B cell (primary cell): ENCODE data around the gene POU2AF2. TPM values are rescaled to one million over a fixed set of nuclear protein-coding genes. Genes with fewer than 3 reads are reported as not detected.

Source experiments
- ATAC-seq: fragments of 200-7000 bp; cut with Tn5 transposase; one replicate; pipeline ENCODE4 v1.10.0; 2021; ENCODE audit warnings: low read depth, mild to moderate bottlenecking, moderate number of reproducible peaks, moderate library complexity
- CTCF ChIA-PET: fragments of 350-600 bp; sonication (Branson Sonifier 250); formaldehyde crosslinking; loops from one replicate; lab custom pipeline; 2021; ENCODE audit warnings: antibody characterized with exemption, inconsistent platforms; lab: Charles Lee
- POLR2A ChIA-PET: fragments of 350-600 bp; sonication (Branson Sonifier 250); formaldehyde crosslinking; loops from one replicate; lab custom pipeline; 2021; ENCODE audit warnings: antibody characterized with exemption; lab: Charles Lee
- DNase-seq: peaks from one replicate; pipeline ENCODE4 v3.0.0; 2013
- H2AFZ ChIP-seq: 2 replicates; pipeline ENCODE4 v1.6.1; 2012; ENCODE audit warnings: mild to moderate bottlenecking, low read depth, low read length; ENCODE audit not compliant: insufficient read depth, poor library complexity, severe bottlenecking
- H3K27ac ChIP-seq, 2 donors: 1 replicate in 1 of 2; 2 replicates in 1 of 2; pipeline ENCODE4 v1.5.1; 2012 to 2013; ENCODE audit warnings: low read length in 2 of 2, mild to moderate bottlenecking in 2 of 2, moderate library complexity in 1 of 2
- H3K27me3 ChIP-seq, 4 experiments: fragments of 200-600 bp in 1 of 4; sonication (generic) in 1 of 4; replicated peaks in 1 of 4; 1 replicate in 2 of 4; 2 replicates in 2 of 4; pipeline versions ENCODE4 v1.6.1 to v1.7.0; 2013 to 2016; ENCODE audit warnings: low read length in 3 of 4, mild to moderate bottlenecking in 2 of 4, mixed read lengths in 1 of 4, moderate library complexity in 1 of 4; ENCODE audit not compliant: insufficient read depth in 4 of 4, control insufficient read depth in 3 of 4; ENCODE audit errors: control extremely low read depth in 1 of 4
- H3K36me3 ChIP-seq, 2 experiments: replicated peaks in 1 of 2; 1 replicate in 1 of 2; 2 replicates in 1 of 2; pipeline versions ENCODE4 v1.6.1 to v1.7.1; 2013; ENCODE audit warnings: low read length in 1 of 2; ENCODE audit not compliant: insufficient read depth in 2 of 2, control insufficient read depth in 1 of 2; ENCODE audit errors: control extremely low read depth in 1 of 2, extremely low read depth in 1 of 2
- H3K4me1 ChIP-seq, 2 donors: fragments of 200-600 bp in 1 of 2; sonication (generic) in 1 of 2; 1 replicate in 1 of 2; 2 replicates in 1 of 2; pipeline versions ENCODE4 v1.5.1 to v1.6.1; 2013 to 2017; ENCODE audit warnings: low read length in 2 of 2; ENCODE audit not compliant: control insufficient read depth in 2 of 2, insufficient read depth in 2 of 2
- H3K4me2 ChIP-seq: replicated peaks from 2 replicates; pipeline ENCODE3; 2012; ENCODE audit warnings: mild to moderate bottlenecking, low read depth, low read length; ENCODE audit not compliant: poor library complexity, severe bottlenecking
- H3K4me3 ChIP-seq, 5 experiments: fragments of 200-600 bp in 1 of 5; sonication (generic) in 1 of 5; 1 replicate in 3 of 5; 2 replicates in 2 of 5; pipeline versions ENCODE4 v1.5.1 to v1.7.0; 2011 to 2016; ENCODE audit warnings: low read length in 4 of 5, mild to moderate bottlenecking in 4 of 5, low read depth in 2 of 5, control low read depth in 1 of 5, moderate library complexity in 1 of 5; ENCODE audit not compliant: insufficient read depth in 1 of 5; ENCODE audit errors: control extremely low read depth in 1 of 5, extremely low read depth in 1 of 5
- H3K79me2 ChIP-seq: fragments of 200-600 bp; sonication (generic); one replicate; pipeline ENCODE4 v1.6.0; 2016; ENCODE audit warnings: low read length; ENCODE audit not compliant: control insufficient read depth, insufficient read depth
- H3K9ac ChIP-seq: fragments of 200-600 bp; sonication (generic); 2 replicates; pipeline ENCODE4 v1.6.1; 2017; ENCODE audit warnings: mild to moderate bottlenecking, low read length, moderate library complexity
- H3K9me3 ChIP-seq, 3 donors: one replicate each; pipeline versions ENCODE4 v1.6.1 to v1.7.1; 2013; ENCODE audit warnings: low read length in 2 of 3; ENCODE audit not compliant: control insufficient read depth in 2 of 3, insufficient read depth in 1 of 3; ENCODE audit errors: control extremely low read depth in 1 of 3
- H4K20me1 ChIP-seq: 2 replicates; pipeline ENCODE4 v1.6.0; 2012; ENCODE audit warnings: mild to moderate bottlenecking, low read length; ENCODE audit not compliant: insufficient read depth, control insufficient read depth, poor library complexity, severe bottlenecking
- H3K27ac Mint-ChIP-seq: one replicate; pipeline ENCODE4 v1.8.0; 2021; ENCODE audit warnings: mixed read lengths
- H3K27me3 Mint-ChIP-seq: one replicate; pipeline ENCODE4 v1.8.0; 2021; ENCODE audit warnings: mixed read lengths
- H3K4me1 Mint-ChIP-seq: one replicate; pipeline ENCODE4 v1.8.0; 2021; ENCODE audit warnings: mixed read lengths
- H3K4me3 Mint-ChIP-seq: one replicate; pipeline ENCODE4 v1.8.0; 2021; ENCODE audit warnings: mixed read lengths
- H3K9me3 Mint-ChIP-seq: one replicate; pipeline ENCODE4 v1.8.0; 2022; ENCODE audit warnings: mixed read lengths; ENCODE audit not compliant: insufficient read depth
- CTCF ChIP-seq: fragments of 200-600 bp; IDR thresholded peaks from one replicate; pipeline ENCODE4 v1.8.0; 2022; ENCODE audit warnings: antibody characterized with exemption, mild to moderate bottlenecking
- EZH2 ChIP-seq: IDR thresholded peaks from 2 replicates; pipeline ENCODE4 v1.6.1; 2012; ENCODE audit warnings: borderline replicate concordance, low read depth, mild to moderate bottlenecking, moderate library complexity, low read length; ENCODE audit not compliant: insufficient read depth, poor library complexity, severe bottlenecking
- WGBS: methylation state at CpG from one replicate; pipeline ENCODE4 v1.1.5; 2013; ENCODE audit warnings: missing lambda C conversion rate; ENCODE audit not compliant: insufficient coverage; 5-methylcytosine and 5-hydroxymethylcytosine counted together
- intact Hi-C: fragments of 100-400 bp; cut with micrococcal nuclease; formaldehyde crosslinking; loops from one replicate; pipeline ENCODE4 v1.10.0; 2022
- polyA plus RNA-seq: library from polyadenylated mRNA; depleted of rRNA; stranded (reverse); fragments of >200 nt; gene quantifications from 2 replicates; pipeline ENCODE4 v1.2.3, GENCODE V29; 2012
- total RNA-seq, 2 donors: library from RNA; stranded (reverse); fragments of 120-200 nt in 1 of 2; gene quantifications; 1 replicate in 1 of 2; 2 replicates in 1 of 2; pipeline versions ENCODE4 v1.2.3 to v1.2.4, GENCODE V29; 2013 to 2022

POU2AF2 gene
- total and polyA plus RNA-seq, 2 donors (not counting 1 experiment from before 2014, with no cell fraction given): not detected

- Histone ChIP-seq H3K9ac (no peak overlapping the region), H3K4me1 (peaks cover 6 to 10% of the 10 kb centered on the region in 2 donors), H2AFZ (no peak overlapping the region), H3K27ac (no peak overlapping the region), H3K79me2 (no peaks in the 10 kb centered on the region), H3K9me3 (no peaks in the 10 kb centered on the region), H3K4me3 (no peak overlapping the region), H3K36me3 (no peaks in the 10 kb centered on the region), H4K20me1 (no peaks in the 10 kb centered on the region), H3K27me3 (no peaks in the 10 kb centered on the region), H3K4me2 (no peak overlapping the region)
- no peak for DNase-seq
- Mint-ChIP-seq H3K27ac (no peak overlapping the region), H3K4me1 (peaks cover 13% of the 10 kb centered on the region), H3K9me3 (peaks cover 2% of the 10 kb centered on the region), H3K4me3 (no peak overlapping the region), H3K27me3 (no peaks in the 10 kb centered on the region)
- ChIA-PET POLR2A (no interaction called here), CTCF (no interaction called here)
- intact Hi-C loops: no loop called here
- WGBS: no CpG with 5 or more reads among the region's 1 CpG
- no peak for TF ChIP-seq EZH2
- TF ChIP-seq CTCF: no peak
- no peak for ATAC-seq
These were observed 39.1 kb upstream of the POU2AF2 start for GRCh38 chr11:111206472-111206871.

- POLR2A ChIA-PET: no interaction called here
- ATAC-seq (no peak), DNase-seq (no peak)
- no peak for TF ChIP-seq CTCF
- no peak for TF ChIP-seq EZH2
- Histone ChIP-seq H3K27me3 (no peaks in the 10 kb centered on the region), H2AFZ (peak overlapping the region; percentile 10), H3K9me3 (no peaks in the 10 kb centered on the region), H3K36me3 (no peaks in the 10 kb centered on the region), H3K9ac (no peak overlapping the region), H4K20me1 (no peaks in the 10 kb centered on the region), H3K4me1 (peaks cover 6 to 10% of the 10 kb centered on the region in 2 donors), H3K27ac (no peak overlapping the region), H3K4me2 (no peak overlapping the region), H3K79me2 (no peaks in the 10 kb centered on the region), H3K4me3 (no peak overlapping the region)
- Mint-ChIP-seq H3K27me3 (no peaks in the 10 kb centered on the region), H3K4me3 (no peak overlapping the region), H3K4me1 (peaks cover 13% of the 10 kb centered on the region), H3K9me3 (peaks cover 2% of the 10 kb centered on the region), H3K27ac (no peak overlapping the region)
- CTCF ChIA-PET: no interaction called here
- intact Hi-C loops: no loop called here
- WGBS: no CpG with 5 or more reads among the region's 2 CpGs
These were observed 38.3 kb upstream of the POU2AF2 start for GRCh38 chr11:111207213-111207612.
